Stimulated activated naive CD8-positive, alpha-beta T cell treated with anti-CD3 and anti-CD28 coated beads, Interleukin-15, amount 100 ng/mL, for 72 hours (primary cell): Measurements from ENCODE around the gene ITGAL.
"Not testable (repeated sequence)": the region's sequence is repeated elsewhere in the genome, so short reads cannot be mapped to it uniquely, and the experiment has no call there.

Source experiments
- ATAC-seq: fragments of 150-1000 bp; cut with Tn5 transposase; 2 replicates; pipeline ENCODE4 v1.10.0; 2021; ENCODE audit warnings: mild to moderate bottlenecking, moderate library complexity
- DNase-seq, 2 donors: peaks; one replicate each; pipeline ENCODE4 v3.0.0; 2021 to 2022
- H3K27ac Mint-ChIP-seq, 2 donors: one replicate each; pipeline ENCODE4 v1.8.0; 2022; ENCODE audit warnings: mild to moderate bottlenecking in 2 of 2, mixed read lengths in 2 of 2, moderate library complexity in 2 of 2
- H3K27me3 Mint-ChIP-seq: one replicate; pipeline ENCODE4 v1.8.0; 2022; ENCODE audit warnings: mixed read lengths
- H3K4me1 Mint-ChIP-seq: one replicate; pipeline ENCODE4 v1.8.0; 2022; ENCODE audit warnings: mild to moderate bottlenecking, mixed read lengths
- H3K4me3 Mint-ChIP-seq, 2 donors: one replicate each; pipeline ENCODE4 v1.8.0; 2022; ENCODE audit warnings: mild to moderate bottlenecking in 2 of 2, mixed read lengths in 2 of 2, moderate library complexity in 1 of 2
- H3K9me3 Mint-ChIP-seq, 2 donors: one replicate each; pipeline ENCODE4 v1.8.0; 2022; ENCODE audit warnings: mixed read lengths in 2 of 2

ITGAL gene

GRCh38 chr16:30474684-30475083 is 2.1 kb downstream of the ITGAL start:
- DNase-seq (no peak), ATAC-seq (no peak)
- Mint-ChIP-seq H3K4me1 (peaks cover 69% of the 10 kb centered on the region), H3K27me3 (no peaks in the 10 kb centered on the region), H3K9me3 (no peaks in the 10 kb centered on the region), H3K4me3 (peak overlapping the region; percentile 98 to 100), H3K27ac (peak overlapping the region in 1 of 2 donors; percentile 87)

DNA sequence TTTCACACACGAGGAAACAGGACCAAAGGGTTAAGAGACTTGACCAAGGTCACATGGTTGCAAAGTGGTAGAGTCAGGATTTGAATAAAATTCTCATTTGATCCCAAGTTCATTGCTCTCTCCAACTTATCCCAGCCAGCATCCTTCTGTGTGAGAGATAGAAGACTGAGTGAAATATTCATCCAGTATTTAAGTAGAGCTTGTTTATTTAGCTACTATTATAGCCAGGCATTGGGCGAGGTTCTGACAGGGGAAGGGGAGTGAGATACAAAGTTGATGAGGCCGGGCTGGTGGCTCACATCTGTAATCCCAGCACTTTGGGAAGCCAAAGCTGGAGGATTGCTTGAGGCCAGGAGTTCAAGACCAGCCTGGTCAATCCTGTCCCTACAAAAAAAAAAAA is 4.4 kb downstream of the ITGAL start:
- peak overlapping the region; percentile 19 to 52 for H3K27ac Mint-ChIP-seq
- peaks cover 68% of the 10 kb centered on the region for H3K4me1 Mint-ChIP-seq
- H3K9me3 Mint-ChIP-seq, result no peaks in the 10 kb centered on the region
- DNase-seq (no peak), ATAC-seq (no peak)
- H3K27me3 Mint-ChIP-seq, result no peaks in the 10 kb centered on the region
- H3K4me3 Mint-ChIP-seq, result peak overlapping the region; percentile 26 to 60

- ATAC-seq, H3K9me3 Mint-ChIP-seq, H3K27me3 Mint-ChIP-seq, DNase-seq: not testable (repeated sequence)
- peak overlapping the region; percentile 60 to 66 for H3K4me3 Mint-ChIP-seq
- H3K4me1 Mint-ChIP-seq, result peaks cover 70% of the 10 kb centered on the region
- H3K27ac Mint-ChIP-seq, result peak overlapping the region; percentile 20 to 76
Measured at GRCh38 chr16:30477773-30478172, 5.2 kb downstream of the ITGAL start.

DNA sequence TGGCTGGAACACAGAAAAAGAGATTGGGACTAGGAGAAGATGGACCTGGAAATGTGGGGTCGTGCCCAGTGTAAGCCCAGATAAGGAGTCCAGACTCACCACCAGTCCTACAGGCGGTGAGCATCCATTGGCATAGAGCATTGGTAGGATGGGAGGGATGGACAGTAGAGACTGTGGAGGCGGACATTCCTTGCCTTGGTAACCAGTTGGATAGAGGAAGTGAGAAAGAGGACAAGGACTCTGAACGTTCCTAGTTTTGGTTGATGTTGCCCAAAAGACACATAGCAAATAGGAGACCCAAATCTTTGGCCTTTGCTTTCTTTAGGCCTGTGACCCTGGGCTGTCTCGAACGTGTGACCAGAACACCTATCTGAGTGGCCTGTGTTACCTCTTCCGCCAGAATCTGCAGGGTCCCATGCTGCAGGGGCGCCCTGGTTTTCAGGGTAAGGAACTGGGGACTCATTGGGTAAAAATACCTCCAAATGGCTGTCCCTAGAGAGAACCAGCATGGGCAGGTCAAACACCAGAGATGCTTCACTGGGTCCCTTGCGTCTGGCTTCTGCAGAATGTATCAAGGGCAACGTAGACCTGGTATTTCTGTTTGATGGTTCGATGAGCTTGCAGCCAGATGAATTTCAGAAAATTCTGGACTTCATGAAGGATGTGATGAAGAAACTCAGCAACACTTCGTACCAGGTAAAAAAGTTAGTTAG is 6.4 kb downstream of the ITGAL start:
- DNase-seq (no peak), ATAC-seq (no peak)
- peaks cover 79% of the 10 kb centered on the region for H3K4me1 Mint-ChIP-seq
- H3K27ac Mint-ChIP-seq, result peak overlapping the region in 1 of 2 donors; percentile 88
- peak overlapping the region; percentile 13 to 20 for H3K4me3 Mint-ChIP-seq
- no peaks in the 10 kb centered on the region for H3K27me3 Mint-ChIP-seq
- H3K9me3 Mint-ChIP-seq, result no peaks in the 10 kb centered on the region

- Mint-ChIP-seq H3K4me3 (no peak overlapping the region), H3K27me3 (no peaks in the 10 kb centered on the region), H3K27ac (peak overlapping the region in 1 of 2 donors; percentile 41), H3K4me1 (peaks cover 84% of the 10 kb centered on the region), H3K9me3 (no peaks in the 10 kb centered on the region)
- no peak for DNase-seq
- no peak for ATAC-seq
Measured at GRCh38 chr16:30481381-30481780, 8.8 kb downstream of the ITGAL start.

DNA sequence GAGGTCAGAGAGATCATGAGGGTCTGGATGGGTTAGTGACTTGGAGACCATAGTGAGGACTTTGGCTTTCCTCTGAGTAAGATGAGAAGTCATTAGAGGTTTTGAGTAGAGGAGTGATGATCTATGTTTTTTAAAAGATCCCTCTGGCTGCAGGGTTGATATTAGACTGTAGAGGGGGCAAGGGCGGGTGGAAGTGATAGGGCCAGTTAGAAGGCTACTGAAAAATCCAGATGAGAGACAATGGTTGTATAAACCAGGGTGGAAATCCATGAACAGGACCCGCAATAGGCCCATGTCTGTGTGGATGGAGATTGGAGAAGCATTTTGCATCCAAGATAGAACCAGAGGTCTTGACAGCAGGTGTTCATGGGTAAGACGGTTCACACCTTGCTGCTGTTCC is 9.8 kb downstream of the ITGAL start:
- Mint-ChIP-seq H3K4me3 (no peak overlapping the region), H3K4me1 (peaks cover 80% of the 10 kb centered on the region), H3K27me3 (no peaks in the 10 kb centered on the region), H3K9me3 (no peaks in the 10 kb centered on the region), H3K27ac (no peak overlapping the region)
- ATAC-seq (peak; percentile 69), DNase-seq (no peak)

DNA sequence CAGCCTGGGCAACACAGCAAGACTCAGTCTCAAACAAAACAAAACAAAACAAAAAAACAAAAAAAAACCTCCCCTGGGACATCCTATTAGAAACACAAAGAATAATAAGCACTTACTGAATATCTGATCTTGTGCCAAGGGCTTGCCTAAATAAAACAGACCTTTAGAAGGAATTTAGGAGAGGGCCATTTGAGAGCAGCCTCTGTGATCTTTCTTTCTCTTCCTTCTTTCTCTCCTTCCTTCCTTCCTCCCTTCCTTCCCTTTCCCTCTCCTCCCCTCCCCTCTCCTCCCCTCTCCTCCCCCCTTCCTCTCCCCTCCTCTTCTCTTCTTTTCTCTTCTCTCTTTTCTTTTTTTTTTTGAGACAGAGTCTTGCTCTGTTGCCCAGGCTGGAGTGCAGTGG is 12.3 kb downstream of the ITGAL start:
- Mint-ChIP-seq H3K4me1 (peaks cover 82% of the 10 kb centered on the region), H3K9me3 (no peaks in the 10 kb centered on the region), H3K27ac (peak overlapping the region in 1 of 2 donors; percentile 21), H3K27me3 (no peaks in the 10 kb centered on the region), H3K4me3 (no peak overlapping the region)
- DNase-seq (no peak), ATAC-seq (no peak)

GRCh38 chr16:30485818-30486436 is 13.4 kb downstream of the ITGAL start:
- ATAC-seq (no peak), DNase-seq (no peak)
- H3K27me3 Mint-ChIP-seq, result no peaks in the 10 kb centered on the region
- peaks cover 83% of the 10 kb centered on the region for H3K4me1 Mint-ChIP-seq
- H3K27ac Mint-ChIP-seq, result peak overlapping the region; percentile 9 to 48
- no peak overlapping the region for H3K4me3 Mint-ChIP-seq
- H3K9me3 Mint-ChIP-seq, result no peaks in the 10 kb centered on the region

DNA sequence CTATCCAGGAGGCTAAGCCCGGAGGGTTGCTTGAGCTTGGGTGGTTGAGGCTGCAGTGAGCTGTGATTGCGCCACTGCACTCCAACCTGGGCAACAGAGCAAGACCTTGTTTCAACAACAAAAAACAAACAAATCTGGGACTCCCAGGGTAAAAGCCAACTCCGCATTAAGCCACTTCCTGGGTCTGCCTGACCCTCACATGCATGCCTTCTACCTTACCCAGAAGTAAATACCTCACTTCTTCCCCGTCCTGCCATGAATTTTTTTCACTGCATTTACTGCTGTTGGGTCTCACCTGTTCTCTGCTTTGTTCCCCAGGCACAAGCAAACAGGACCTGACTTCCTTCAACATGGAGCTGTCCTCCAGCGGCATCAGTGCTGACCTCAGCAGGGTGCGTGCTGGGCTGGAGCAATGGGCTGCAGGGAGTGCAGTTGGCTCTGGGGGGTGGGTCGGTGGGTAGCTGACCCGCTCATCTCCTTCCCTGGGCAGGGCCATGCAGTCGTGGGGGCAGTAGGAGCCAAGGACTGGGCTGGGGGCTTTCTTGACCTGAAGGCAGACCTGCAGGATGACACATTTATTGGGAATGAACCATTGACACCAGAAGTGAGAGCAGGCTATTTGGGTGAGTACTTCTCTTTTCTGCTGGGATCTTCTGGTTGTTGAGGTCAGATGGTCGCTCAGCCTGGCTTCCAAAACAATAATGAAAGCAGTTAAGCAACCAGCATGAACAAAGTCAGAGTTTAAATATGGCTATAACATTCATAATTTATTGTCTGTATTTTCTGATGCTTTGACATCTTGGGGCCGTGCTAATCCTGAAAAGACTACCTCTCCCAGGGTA is 16.4 kb downstream of the ITGAL start:
- H3K4me3 Mint-ChIP-seq, result peak overlapping the region in 1 of 2 donors; percentile 13
- H3K27ac Mint-ChIP-seq, result peak overlapping the region in 1 of 2 donors; percentile 89
- no peaks in the 10 kb centered on the region for H3K27me3 Mint-ChIP-seq
- H3K9me3 Mint-ChIP-seq, result no peaks in the 10 kb centered on the region
- no peak for DNase-seq
- ATAC-seq, result no peak
- peaks cover 73% of the 10 kb centered on the region for H3K4me1 Mint-ChIP-seq

DNA sequence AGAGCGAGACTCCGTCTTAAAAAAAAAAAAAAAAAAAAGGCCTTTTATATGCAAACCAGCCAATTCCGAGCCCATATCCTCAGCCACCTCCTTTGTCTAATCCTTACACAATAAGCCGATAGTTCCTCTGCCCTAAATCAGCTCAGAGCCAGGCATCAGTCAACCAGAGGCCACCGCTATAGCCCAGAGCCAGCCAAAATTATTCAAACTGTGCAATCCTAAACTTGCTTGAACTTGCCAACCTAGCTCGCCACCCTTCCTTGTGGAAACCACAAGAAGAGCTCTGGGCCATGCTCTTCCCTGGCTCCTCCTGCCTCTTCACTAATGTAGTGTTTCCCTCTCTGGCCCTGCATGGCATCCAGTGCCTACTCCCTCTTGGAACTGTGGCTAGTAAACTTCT is 17.7 kb downstream of the ITGAL start:
- ATAC-seq (no peak), DNase-seq (no peak)
- no peaks in the 10 kb centered on the region for H3K9me3 Mint-ChIP-seq
- no peak overlapping the region for H3K4me3 Mint-ChIP-seq
- peaks cover 76% of the 10 kb centered on the region for H3K4me1 Mint-ChIP-seq
- H3K27ac Mint-ChIP-seq, result peak overlapping the region; percentile 30 to 72
- H3K27me3 Mint-ChIP-seq, result no peaks in the 10 kb centered on the region

- ATAC-seq, result no peak
- peaks cover 71% of the 10 kb centered on the region for H3K4me1 Mint-ChIP-seq
- no peaks in the 10 kb centered on the region for H3K27me3 Mint-ChIP-seq
- peak overlapping the region; percentile 37 to 48 for H3K27ac Mint-ChIP-seq
- H3K4me3 Mint-ChIP-seq, result no peak overlapping the region
- DNase-seq, result no peak
- no peaks in the 10 kb centered on the region for H3K9me3 Mint-ChIP-seq
Measured at GRCh38 chr16:30491229-30491628, 18.7 kb downstream of the ITGAL start.

DNA sequence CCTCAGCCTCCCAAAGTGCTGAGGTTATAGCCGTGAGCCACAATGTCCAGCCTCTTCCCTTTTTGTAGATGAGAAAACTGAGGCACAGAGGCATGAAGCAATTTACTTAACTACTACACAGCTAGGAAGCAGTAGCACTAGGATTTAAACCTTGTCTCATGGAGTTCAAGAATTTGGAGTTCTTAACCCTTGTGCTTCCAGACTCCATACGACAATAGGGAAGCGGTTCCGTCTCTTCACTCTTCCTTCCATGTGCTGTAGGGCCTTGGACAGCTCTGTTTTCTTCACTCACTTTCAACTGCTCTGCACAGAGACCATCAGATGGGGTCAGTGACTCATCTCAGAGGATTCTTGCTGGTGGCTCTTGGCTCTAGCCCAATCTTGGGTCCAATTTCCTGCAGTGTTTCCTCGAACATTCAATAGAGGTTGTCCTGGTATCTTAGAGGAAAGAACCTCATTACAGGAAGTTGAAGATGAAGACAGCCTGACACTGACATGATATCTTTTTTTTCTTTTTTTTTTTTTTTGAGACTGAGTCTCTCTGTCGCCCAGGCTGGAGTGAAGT is 19.3 kb downstream of the ITGAL start:
- H3K9me3 Mint-ChIP-seq, result no peaks in the 10 kb centered on the region
- no peak overlapping the region for H3K4me3 Mint-ChIP-seq
- peaks cover 67% of the 10 kb centered on the region for H3K4me1 Mint-ChIP-seq
- ATAC-seq (peak; percentile 81), DNase-seq (peak in 1 of 2 donors; percentile 36)
- H3K27me3 Mint-ChIP-seq, result no peaks in the 10 kb centered on the region
- peak overlapping the region in 1 of 2 donors; percentile 19 for H3K27ac Mint-ChIP-seq

DNA sequence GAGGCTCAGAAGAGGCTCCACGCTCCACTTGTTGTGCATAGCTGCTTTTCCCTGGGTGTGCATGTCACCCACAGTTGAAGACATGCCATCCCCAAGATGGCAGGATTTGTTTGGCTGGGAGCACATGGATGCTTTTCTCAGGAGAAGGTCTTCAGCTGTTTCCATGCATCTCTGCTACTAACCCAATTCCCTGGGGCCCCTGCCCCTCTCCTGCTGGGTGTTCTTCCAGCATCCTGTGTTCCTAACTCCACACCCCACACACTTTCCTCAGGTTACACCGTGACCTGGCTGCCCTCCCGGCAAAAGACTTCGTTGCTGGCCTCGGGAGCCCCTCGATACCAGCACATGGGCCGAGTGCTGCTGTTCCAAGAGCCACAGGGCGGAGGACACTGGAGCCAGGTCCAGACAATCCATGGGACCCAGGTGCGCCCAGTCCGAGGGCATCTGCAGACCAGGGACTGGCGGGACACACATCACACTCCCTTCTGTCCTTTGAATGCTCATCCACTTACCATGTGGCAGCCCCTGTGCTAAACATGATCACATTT is 21.5 kb downstream of the ITGAL start:
- DNase-seq, result no peak
- Mint-ChIP-seq H3K4me1 (peaks cover 55% of the 10 kb centered on the region), H3K9me3 (no peaks in the 10 kb centered on the region), H3K27me3 (no peaks in the 10 kb centered on the region), H3K4me3 (no peak overlapping the region), H3K27ac (peak overlapping the region; percentile 27 to 90)
- no peak for ATAC-seq

- Mint-ChIP-seq H3K4me3 (no peak overlapping the region), H3K27ac (peak overlapping the region in 1 of 2 donors; percentile 90), H3K4me1 (peaks cover 52% of the 10 kb centered on the region), H3K9me3 (no peaks in the 10 kb centered on the region), H3K27me3 (no peaks in the 10 kb centered on the region)
- no peak for ATAC-seq
- no peak for DNase-seq
Measured at GRCh38 chr16:30494709-30495108, 22.2 kb downstream of the ITGAL start.

DNA sequence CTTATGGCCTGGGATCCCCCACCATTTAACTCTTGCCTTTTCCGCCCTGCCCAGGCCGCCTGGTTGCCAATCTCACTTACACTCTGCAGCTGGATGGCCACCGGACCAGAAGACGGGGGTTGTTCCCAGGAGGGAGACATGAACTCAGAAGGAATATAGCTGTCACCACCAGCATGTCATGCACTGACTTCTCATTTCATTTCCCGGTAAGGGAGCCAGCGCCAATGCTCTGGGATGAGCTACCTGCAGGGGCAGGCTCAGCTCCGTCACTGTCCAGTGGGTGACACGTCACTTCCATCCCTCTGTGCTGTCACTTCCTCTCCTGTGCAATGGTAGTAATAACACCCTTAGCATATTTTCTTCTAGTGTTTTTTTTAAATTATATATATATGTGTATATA is 26.7 kb downstream of the ITGAL start:
- Mint-ChIP-seq H3K4me1 (peaks cover 23% of the 10 kb centered on the region), H3K27me3 (no peaks in the 10 kb centered on the region), H3K4me3 (no peak overlapping the region), H3K9me3 (no peaks in the 10 kb centered on the region), H3K27ac (peak overlapping the region in 1 of 2 donors; percentile 37)
- no peak for DNase-seq
- no peak for ATAC-seq
